ENCODE results near the gene CHRNA5. TPM values are rescaled to one million over a fixed set of nuclear protein-coding genes. Genes with fewer than 3 reads are reported as not detected.
"Not testable (repeated sequence)": the region's sequence is repeated elsewhere in the genome, so short reads cannot be mapped to it uniquely, and the experiment has no call there.

CHRNA5 gene
- total and polyA plus RNA-seq, 12 donors = 0.49 to 3.9 (median 2.3) TPM

DNA sequence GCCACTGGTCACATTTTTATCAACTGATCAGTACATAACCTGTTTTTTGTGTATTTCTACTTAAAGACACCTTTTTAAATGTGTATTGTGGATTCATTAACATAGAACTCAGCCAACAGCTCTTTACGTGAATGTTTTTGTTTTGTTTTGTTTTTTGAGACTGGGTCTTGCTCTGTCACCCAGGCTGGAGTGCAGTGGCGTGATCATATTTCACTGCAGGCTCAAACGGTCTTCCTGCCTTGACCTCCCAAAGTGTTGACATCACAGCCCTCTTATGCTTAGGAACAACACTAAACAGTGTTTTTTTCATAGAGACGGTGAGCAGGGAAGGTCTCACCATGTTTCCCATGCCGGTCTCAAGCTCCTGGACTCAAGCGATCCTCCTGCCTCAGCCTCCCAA, 15.1 kb upstream of the CHRNA5 start:
- peak in 1 of 8 donors; percentile 30 for ATAC-seq

DNA sequence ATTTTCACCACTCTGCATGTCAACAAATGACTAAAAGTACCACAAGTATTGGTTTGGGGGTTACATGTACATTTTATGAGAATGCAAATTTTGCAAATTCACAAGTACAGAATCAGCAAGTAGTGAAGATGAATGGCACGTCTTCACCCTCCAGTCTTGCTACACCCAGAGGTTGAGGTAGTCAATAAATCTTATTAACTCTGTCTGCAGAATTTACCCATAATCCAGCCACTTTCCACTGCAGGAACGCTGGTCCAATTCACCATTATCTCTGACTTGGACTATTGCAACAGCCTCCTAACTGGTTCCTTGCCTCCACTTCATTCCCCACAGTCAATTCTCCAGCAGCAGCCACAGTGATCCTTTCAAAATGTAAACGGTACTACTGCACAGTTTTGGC, 14.5 kb upstream of the CHRNA5 start:
- Histone ChIP-seq H3K36me3 (peaks cover 0 to 57% (median 52%) of the 10 kb centered on the region in 9 donors), H3K27ac (no peak overlapping the region), H3K9me3 (no peaks in the 10 kb centered on the region), H3K27me3 (no peaks in the 10 kb centered on the region), H3K4me1 (no peaks in the 10 kb centered on the region), H3K4me3 (no peak overlapping the region)
- intact Hi-C loops (cut with DNase I) = no loop called here
- no peak for ATAC-seq
- no peak for DNase-seq
- TF ChIP-seq CTCF (IDR thresholded peaks at IDR 0.05) = no peak
- 77 to 84% methylated on average over 3 of the region's 3 CpGs for WGBS, 2 donors

More for the DNA sequence above, 15.1 kb upstream of the CHRNA5 start:
- 76 to 77% methylated on average over 6 of the region's 6 CpGs for WGBS, 2 donors
- no peaks in the 10 kb centered on the region for H3K27me3 ChIP-seq
- H3K9me3 ChIP-seq = no peaks in the 10 kb centered on the region
- H3K4me1 ChIP-seq = no peaks in the 10 kb centered on the region
- DNase-seq = no peak
- no peak overlapping the region for H3K4me3 ChIP-seq
- intact Hi-C loops (cut with DNase I) = no loop called here
- H3K27ac ChIP-seq = no peak overlapping the region
- TF ChIP-seq CTCF (IDR thresholded peaks at IDR 0.05) = no peak
- peaks cover 0 to 63% (median 59%) of the 10 kb centered on the region in 9 donors for H3K36me3 ChIP-seq

GRCh38 chr15:78551902-78552301, 13.4 kb upstream of the CHRNA5 start:
- Histone ChIP-seq H3K36me3 (peaks cover 0 to 46% (median 42%) of the 10 kb centered on the region in 9 donors), H3K4me3 (no peak overlapping the region), H3K27me3 (no peaks in the 10 kb centered on the region), H3K4me1 (no peaks in the 10 kb centered on the region), H3K9me3 (no peaks in the 10 kb centered on the region), H3K27ac (no peak overlapping the region)
- TF ChIP-seq CTCF (IDR thresholded peaks at IDR 0.05) = no peak
- intact Hi-C loops (cut with DNase I) = no loop called here
- WGBS, 2 donors = 87 to 91% methylated on average over 5 of the region's 5 CpGs
- ATAC-seq (no peak), DNase-seq (no peak)

DNA sequence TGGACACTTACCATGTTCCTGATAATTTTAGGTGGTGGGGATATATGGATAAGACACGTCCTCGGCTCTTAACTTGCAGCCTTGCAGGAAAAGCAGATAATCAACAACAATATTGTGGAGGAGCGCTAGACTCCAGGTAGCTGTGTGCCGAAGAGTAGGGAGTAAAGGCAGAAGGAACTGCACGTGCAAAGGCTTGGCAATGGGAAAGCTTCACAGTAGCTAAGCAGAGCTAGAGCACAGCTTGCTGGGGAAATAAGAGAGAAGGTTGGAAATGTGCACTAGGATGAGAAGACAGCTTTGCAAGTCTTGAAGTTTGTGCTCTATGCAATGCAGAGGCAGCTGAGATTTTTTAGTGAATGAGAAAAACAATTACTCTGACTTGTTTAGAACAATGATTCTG, 12.7 kb upstream of the CHRNA5 start:
- no peak overlapping the region for H3K4me3 ChIP-seq
- TF ChIP-seq CTCF (IDR thresholded peaks at IDR 0.05) = no peak
- intact Hi-C loops (cut with DNase I) = no loop called here
- ATAC-seq (no peak), DNase-seq (no peak)
- H3K4me1 ChIP-seq = no peaks in the 10 kb centered on the region
- H3K27ac ChIP-seq = no peak overlapping the region
- H3K27me3 ChIP-seq = no peaks in the 10 kb centered on the region
- H3K9me3 ChIP-seq = no peaks in the 10 kb centered on the region
- 59 to 60% methylated on average over 5 of the region's 5 CpGs for WGBS, 2 donors
- peaks cover 0 to 39% (median 35%) of the 10 kb centered on the region in 9 donors for H3K36me3 ChIP-seq

DNA sequence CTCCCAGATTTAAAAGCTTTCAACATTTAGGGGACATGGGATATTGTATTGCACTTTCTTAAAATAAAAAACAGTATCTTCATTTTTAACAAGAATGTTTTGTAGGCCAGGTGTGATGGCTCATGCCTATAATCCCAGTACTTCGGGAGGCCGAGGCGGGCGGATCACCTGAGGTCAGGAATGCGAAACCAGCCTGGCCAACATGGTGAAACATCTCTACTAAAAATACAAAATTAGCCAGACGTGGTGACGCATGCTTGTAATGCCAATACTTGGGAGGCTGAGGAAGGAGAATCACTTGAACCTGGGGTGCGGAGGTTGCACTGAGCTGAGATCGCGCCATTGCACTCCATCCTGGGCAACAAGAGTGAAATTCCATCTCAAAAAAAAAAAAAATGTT, 5.1 kb upstream of the CHRNA5 start:
- H3K4me1 ChIP-seq; DNase-seq; H3K27ac ChIP-seq; ATAC-seq; H3K9me3 ChIP-seq; intact Hi-C loops (cut with DNase I); H3K36me3 ChIP-seq; H3K4me3 ChIP-seq: not testable (repeated sequence)
- peaks cover 0 to 13% (median 0%) of the 10 kb centered on the region in 7 donors for H3K27me3 ChIP-seq
- 95 to 97% methylated on average over 10 of the region's 10 CpGs for WGBS, 2 donors
